ENCODE data around the gene SUMF2.
A peak's percentile ranks its signal among the peaks of the same experiment; 100 is the strongest.

DNA sequence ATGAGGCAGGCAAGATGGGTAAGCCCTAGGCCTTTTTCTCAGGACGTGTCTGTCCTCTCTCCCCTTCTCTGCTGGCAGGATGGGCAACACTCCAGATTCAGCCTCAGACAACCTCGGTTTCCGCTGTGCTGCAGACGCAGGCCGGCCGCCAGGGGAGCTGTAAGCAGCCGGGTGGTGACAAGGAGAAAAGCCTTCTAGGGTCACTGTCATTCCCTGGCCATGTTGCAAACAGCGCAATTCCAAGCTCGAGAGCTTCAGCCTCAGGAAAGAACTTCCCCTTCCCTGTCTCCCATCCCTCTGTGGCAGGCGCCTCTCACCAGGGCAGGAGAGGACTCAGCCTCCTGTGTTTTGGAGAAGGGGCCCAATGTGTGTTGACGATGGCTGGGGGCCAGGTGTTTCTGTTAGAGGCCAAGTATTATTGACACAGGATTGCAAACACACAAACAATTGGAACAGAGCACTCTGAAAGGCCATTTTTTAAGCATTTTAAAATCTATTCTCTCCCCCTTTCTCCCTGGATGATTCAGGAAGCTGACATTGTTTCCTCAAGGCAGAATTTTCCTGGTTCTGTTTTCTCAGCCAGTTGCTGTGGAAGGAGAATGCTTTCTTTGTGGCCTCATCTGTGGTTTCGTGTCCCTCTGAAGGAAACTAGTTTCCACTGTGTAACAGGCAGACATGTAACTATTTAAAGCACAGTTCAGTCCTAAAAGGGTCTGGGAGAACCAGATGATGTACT lies 15.5 kb downstream of the SUMF2 start:
- TF ChIP-seq POLR2A (IDR thresholded peaks at IDR 0.05): no peak
- TF ChIP-seq, protein P1, sequence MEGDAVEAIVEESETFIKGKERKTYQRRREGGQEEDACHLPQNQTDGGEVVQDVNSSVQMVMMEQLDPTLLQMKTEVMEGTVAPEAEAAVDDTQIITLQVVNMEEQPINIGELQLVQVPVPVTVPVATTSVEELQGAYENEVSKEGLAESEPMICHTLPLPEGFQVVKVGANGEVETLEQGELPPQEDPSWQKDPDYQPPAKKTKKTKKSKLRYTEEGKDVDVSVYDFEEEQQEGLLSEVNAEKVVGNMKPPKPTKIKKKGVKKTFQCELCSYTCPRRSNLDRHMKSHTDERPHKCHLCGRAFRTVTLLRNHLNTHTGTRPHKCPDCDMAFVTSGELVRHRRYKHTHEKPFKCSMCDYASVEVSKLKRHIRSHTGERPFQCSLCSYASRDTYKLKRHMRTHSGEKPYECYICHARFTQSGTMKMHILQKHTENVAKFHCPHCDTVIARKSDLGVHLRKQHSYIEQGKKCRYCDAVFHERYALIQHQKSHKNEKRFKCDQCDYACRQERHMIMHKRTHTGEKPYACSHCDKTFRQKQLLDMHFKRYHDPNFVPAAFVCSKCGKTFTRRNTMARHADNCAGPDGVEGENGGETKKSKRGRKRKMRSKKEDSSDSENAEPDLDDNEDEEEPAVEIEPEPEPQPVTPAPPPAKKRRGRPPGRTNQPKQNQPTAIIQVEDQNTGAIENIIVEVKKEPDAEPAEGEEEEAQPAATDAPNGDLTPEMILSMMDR (IDR thresholded peaks at IDR 0.05): peak in 4 of 6 experiments; percentile 37 to 58 (median 45)
